Measurements from ENCODE around the gene RAB3A.

Gene RAB3A

GRCh38 chr19:18227781-18228271 lies 24.0 kb upstream of the RAB3A start:
- no peak overlapping the region for H3K4me3 ChIP-seq (ENCODE audit: low read depth, low read length)
- no peak for TF ChIP-seq CTCF (IDR thresholded peaks at IDR 0.05; ENCODE audit: low read depth, low read length)

DNA sequence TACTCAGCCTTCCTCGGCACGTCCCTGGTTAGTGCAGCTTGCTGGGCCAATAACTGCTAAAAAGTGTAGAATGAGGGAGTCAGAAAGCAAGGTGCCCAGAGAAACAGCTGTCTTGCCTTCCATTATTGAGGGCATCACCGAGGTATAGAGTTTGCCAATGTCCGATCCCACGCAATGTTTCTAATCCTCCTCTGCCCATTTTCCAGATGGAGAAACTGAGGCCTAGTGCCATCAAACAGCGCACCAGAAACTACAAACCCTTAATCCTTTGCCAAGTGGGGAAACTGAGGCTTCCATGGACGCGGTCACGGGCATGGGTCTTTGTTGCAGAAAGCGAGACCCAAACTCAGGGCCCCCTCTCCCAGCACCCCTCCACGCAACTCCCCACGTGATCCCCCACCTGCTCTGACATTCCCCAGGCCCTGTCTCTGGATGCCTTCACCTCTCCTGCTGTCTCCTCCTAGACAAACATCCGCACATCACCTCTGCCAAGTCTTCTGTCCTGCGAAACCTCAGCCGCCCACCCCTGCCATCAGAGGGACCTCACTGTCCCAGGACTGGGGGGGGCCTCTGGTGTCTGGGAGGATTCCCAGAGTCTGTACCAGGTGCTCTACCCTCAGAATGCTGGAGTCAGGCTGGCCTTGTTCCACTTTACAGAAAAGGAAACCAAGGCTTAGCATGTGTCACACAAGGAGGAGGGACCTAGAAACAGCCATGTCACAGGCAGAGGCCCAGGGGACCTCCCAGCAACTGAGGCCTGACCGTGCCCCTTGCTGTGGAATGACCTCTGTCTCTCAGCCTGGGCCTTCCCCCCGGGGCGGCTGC lies 23.3 kb upstream of the RAB3A start:
- TF ChIP-seq CTCF (IDR thresholded peaks at IDR 0.05; ENCODE audit: low read depth, low read length): no peak
- no peak overlapping the region for H3K4me3 ChIP-seq (ENCODE audit: low read depth, low read length)

- TF ChIP-seq CTCF (IDR thresholded peaks at IDR 0.05; ENCODE audit: low read depth, low read length): no peak
- no peak within 1 kb of the TSS for H3K4me3 ChIP-seq (ENCODE audit: low read depth, low read length)
Observed at GRCh38 chr19:18225702-18226468, 22.0 kb upstream of the RAB3A start, which contains the start of gene PDE4C. TSS of gene PDE4C (minus strand) at chr19:18226438. CDS start at chr19:18226415, 23 bp downstream.

- TF ChIP-seq CTCF (IDR thresholded peaks at IDR 0.05; ENCODE audit: low read depth, low read length): no peak
- no peak overlapping the region for H3K4me3 ChIP-seq (ENCODE audit: low read depth, low read length)
Observed at GRCh38 chr19:18225355-18225701, 21.5 kb upstream of the RAB3A start.

DNA sequence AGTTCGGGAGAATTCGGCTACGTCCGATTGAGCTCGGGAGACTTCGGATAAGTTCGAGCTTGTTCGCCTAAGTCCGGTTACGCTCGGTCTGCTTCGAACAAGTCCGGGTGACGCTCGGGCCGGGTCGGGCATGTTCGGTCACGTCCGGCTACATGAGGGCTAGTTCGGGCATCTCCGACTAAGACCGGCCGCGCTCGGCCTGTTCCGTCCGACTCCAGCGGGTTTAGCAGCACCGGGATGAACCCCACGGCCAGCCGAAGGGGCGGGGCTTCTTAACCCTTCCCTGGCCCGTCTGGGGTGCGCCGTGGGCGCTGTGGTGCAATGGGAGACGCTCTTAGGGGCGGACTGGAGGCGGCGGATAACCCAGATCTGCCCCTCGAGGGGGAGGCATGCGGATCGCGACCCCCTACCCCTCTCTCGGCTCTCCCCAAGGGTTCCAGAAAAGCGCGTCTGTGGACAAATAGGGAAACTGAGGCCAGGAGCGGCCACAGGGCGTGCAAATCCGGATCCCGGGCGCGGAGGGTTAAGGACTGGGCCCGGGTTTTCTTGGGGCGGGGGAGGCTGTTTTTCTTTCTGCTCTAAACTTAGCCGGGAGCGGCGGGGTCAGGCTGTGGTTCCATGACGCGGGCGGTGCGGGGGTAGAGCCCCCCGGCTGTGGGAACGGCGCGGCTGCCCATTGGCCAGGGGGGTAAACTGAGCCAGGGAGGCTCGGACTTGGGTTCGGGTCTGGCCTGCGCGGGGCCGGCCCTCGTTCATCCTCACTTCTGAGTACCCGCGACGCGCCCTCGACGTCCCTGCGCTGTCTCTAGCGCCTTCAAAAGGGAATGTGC lies 20.9 kb upstream of the RAB3A start:
- H3K4me3 ChIP-seq (ENCODE audit: low read depth, low read length): peak overlapping the region; percentile 53
- TF ChIP-seq CTCF (IDR thresholded peaks at IDR 0.05; ENCODE audit: low read depth, low read length): no peak

GRCh38 chr19:18223860-18224524 lies 20.1 kb upstream of the RAB3A start:
- H3K4me3 ChIP-seq (ENCODE audit: low read depth, low read length): peak overlapping the region; percentile 53
- no peak for TF ChIP-seq CTCF (IDR thresholded peaks at IDR 0.05; ENCODE audit: low read depth, low read length)

Data from WI38 (cell line).